Breast epithelium (tissue), 4 donors: Measurements from ENCODE around the gene GALNT1. TPM values are rescaled to one million over a fixed set of nuclear protein-coding genes. Genes with fewer than 3 reads are reported as not detected.

Experiments used
- DNase-seq, 2 donors: peaks; one replicate each; pipeline ENCODE4 v3.0.0-alpha.2; 2019; ENCODE audit warnings: low spot score in 2 of 2
- H3K27ac ChIP-seq, 2 donors: fragments of 200-600 bp; sonication (generic) in 1 of 2; one replicate each; pipeline ENCODE4 v1.5.1; 2016 to 2019; ENCODE audit warnings: mild to moderate bottlenecking in 1 of 2
- H3K27me3 ChIP-seq, 2 donors: fragments of 200-600 bp; sonication (generic) in 1 of 2; one replicate each; pipeline versions ENCODE4 v1.5.1 to v1.6.0; 2017 to 2019; ENCODE audit warnings: control low read depth in 1 of 2, mild to moderate bottlenecking in 1 of 2
- H3K36me3 ChIP-seq: fragments of 200-600 bp; one replicate; pipeline ENCODE4 v1.5.1; 2019
- H3K4me1 ChIP-seq, 2 donors: fragments of 200-600 bp; sonication (generic); one replicate each; pipeline ENCODE4 v1.5.1; 2016 to 2019; ENCODE audit warnings: control low read depth in 1 of 2
- H3K4me3 ChIP-seq, 3 donors: fragments of 200-600 bp; sonication (generic); 1 replicate in 2 of 3; 2 replicates in 1 of 3; pipeline ENCODE4 v1.5.1; 2016 to 2019; ENCODE audit warnings: mild to moderate bottlenecking in 3 of 3, moderate library complexity in 2 of 3
- H3K9me3 ChIP-seq, 2 donors: fragments of 200-600 bp; sonication (generic) in 1 of 2; one replicate each; pipeline ENCODE4 v1.5.1; 2016 to 2019; ENCODE audit warnings: control low read depth in 1 of 2
- CTCF ChIP-seq, 3 donors: fragments of 450-650 bp; IDR thresholded peaks; one replicate each; pipeline ENCODE4 v1.5.1; 2016 to 2017; ENCODE audit warnings: antibody characterized with exemption in 3 of 3, mild to moderate bottlenecking in 3 of 3, moderate library complexity in 3 of 3
- POLR2A ChIP-seq: fragments of 450-650 bp; IDR thresholded peaks from one replicate; pipeline ENCODE4 v1.6.1; 2016; ENCODE audit warnings: antibody characterized with exemption, mild to moderate bottlenecking, moderate library complexity
- POLR2AphosphoS5 ChIP-seq, 3 donors: sonication (generic); formaldehyde crosslinking; IDR thresholded peaks; one replicate each; pipeline ENCODE4 v1.6.1; 2017; ENCODE audit warnings: antibody characterized with exemption in 3 of 3
- intact Hi-C: fragments of 100-400 bp; cut with DNase I; formaldehyde crosslinking; loops from one replicate; pipeline ENCODE4 v1.15.1; 2023; ENCODE audit warnings: low total_unique reads
- total RNA-seq, 3 donors: library from RNA; depleted of rRNA; stranded (reverse); fragments of >200 nt; gene quantifications; one replicate each; pipeline ENCODE4 v1.1.0, GENCODE V29; 2016

Gene GALNT1
- total RNA-seq, 3 donors from 2014 or later, result 34.9 to 60.9 (median 46.5) TPM

- H3K36me3 ChIP-seq, result no peaks in the 10 kb centered on the region
- H3K27ac ChIP-seq, result no peak overlapping the region
- H3K9me3 ChIP-seq, result peaks cover 11 to 27% of the 10 kb centered on the region in 2 donors
- intact Hi-C loops, result no loop called here
- no peak overlapping the region for H3K4me3 ChIP-seq
- DNase-seq, result no peak
- no peaks in the 10 kb centered on the region for H3K27me3 ChIP-seq
- no peak for TF ChIP-seq POLR2A
- TF ChIP-seq CTCF (IDR thresholded peaks at IDR 0.05), result no peak
- TF ChIP-seq POLR2AphosphoS5 (IDR thresholded peaks at IDR 0.05), result no peak
- H3K4me1 ChIP-seq, result no peaks in the 10 kb centered on the region
These were observed 20.8 kb downstream of the GALNT1 start for GRCh38 chr18:35602193-35602820.

GRCh38 chr18:35603008-35603407, 21.5 kb downstream of the GALNT1 start:
- intact Hi-C loops, result no loop called here
- no peak for DNase-seq
- TF ChIP-seq CTCF (IDR thresholded peaks at IDR 0.05) (no peak), POLR2AphosphoS5 (IDR thresholded peaks at IDR 0.05) (no peak), POLR2A (no peak)

GRCh38 chr18:35603528-35603927, 22.0 kb downstream of the GALNT1 start:
- intact Hi-C loops, result no loop called here
- DNase-seq, result no peak
- H3K27ac ChIP-seq, result no peak overlapping the region
- no peak overlapping the region for H3K4me3 ChIP-seq
- TF ChIP-seq POLR2AphosphoS5 (IDR thresholded peaks at IDR 0.05) (no peak), CTCF (IDR thresholded peaks at IDR 0.05) (no peak), POLR2A (no peak)
- H3K27me3 ChIP-seq, result no peaks in the 10 kb centered on the region
- H3K9me3 ChIP-seq, result peaks cover 11 to 27% of the 10 kb centered on the region in 2 donors
- no peaks in the 10 kb centered on the region for H3K36me3 ChIP-seq
- H3K4me1 ChIP-seq, result no peaks in the 10 kb centered on the region

More at GRCh38 chr18:35603008-35603407, 21.5 kb downstream of the GALNT1 start:
- Histone ChIP-seq H3K27ac (no peak overlapping the region), H3K4me1 (no peaks in the 10 kb centered on the region), H3K4me3 (no peak overlapping the region), H3K36me3 (no peaks in the 10 kb centered on the region), H3K27me3 (no peaks in the 10 kb centered on the region), H3K9me3 (peaks cover 11 to 27% of the 10 kb centered on the region in 2 donors)

GRCh38 chr18:35604369-35604768, 22.8 kb downstream of the GALNT1 start:
- Histone ChIP-seq H3K27ac (no peak overlapping the region), H3K36me3 (no peaks in the 10 kb centered on the region), H3K9me3 (peaks cover 11 to 27% of the 10 kb centered on the region in 2 donors), H3K4me1 (no peaks in the 10 kb centered on the region), H3K27me3 (no peaks in the 10 kb centered on the region), H3K4me3 (no peak overlapping the region)
- intact Hi-C loops, result no loop called here
- TF ChIP-seq CTCF (IDR thresholded peaks at IDR 0.05) (no peak), POLR2AphosphoS5 (IDR thresholded peaks at IDR 0.05) (no peak), POLR2A (no peak)
- DNase-seq, result no peak

GRCh38 chr18:35605686-35606417, 24.3 kb downstream of the GALNT1 start:
- no peak for TF ChIP-seq POLR2AphosphoS5 (IDR thresholded peaks at IDR 0.05)
- no peak for TF ChIP-seq POLR2A
- H3K9me3 ChIP-seq, result peaks cover 11 to 27% of the 10 kb centered on the region in 2 donors
- no peak overlapping the region for H3K4me3 ChIP-seq
- no peak overlapping the region for H3K27ac ChIP-seq
- DNase-seq, result no peak
- intact Hi-C loops, result no loop called here
- H3K36me3 ChIP-seq, result no peaks in the 10 kb centered on the region
- H3K27me3 ChIP-seq, result no peaks in the 10 kb centered on the region
- H3K4me1 ChIP-seq, result no peaks in the 10 kb centered on the region
